Stimulated activated CD4-positive, alpha-beta T cell treated with anti-CD3 and anti-CD28 coated beads, Interleukin-15, amount 100 ng/mL, for 1 hour (primary cell): Measurements from ENCODE around the gene RNF125.

Experiments used
- DNase-seq, 2 donors: peaks; one replicate each; pipeline ENCODE4 v3.0.0-alpha.2; 2020; ENCODE audit warnings: low read depth in 1 of 2, low spot score in 1 of 2

RNF125 gene

GRCh38 chr18:32021756-32022564, 3.3 kb downstream of the RNF125 start:
- no peak for DNase-seq

- DNase-seq = no peak
These were observed 7.1 kb downstream of the RNF125 start for GRCh38 chr18:32025744-32026143.

- DNase-seq = no peak
These were observed 8.0 kb downstream of the RNF125 start for GRCh38 chr18:32026491-32027086.

GRCh38 chr18:32029558-32029957, 10.9 kb downstream of the RNF125 start:
- no peak for DNase-seq

- DNase-seq = no peak
These were observed 14.0 kb downstream of the RNF125 start for GRCh38 chr18:32032609-32033008.

GRCh38 chr18:32036506-32037180, 18.0 kb downstream of the RNF125 start:
- DNase-seq = no peak

- no peak for DNase-seq
These were observed 19.0 kb downstream of the RNF125 start for GRCh38 chr18:32037616-32038015.

- peak in 1 of 2 donors; percentile 8 for DNase-seq
These were observed 22.3 kb downstream of the RNF125 start for GRCh38 chr18:32040936-32041335.

GRCh38 chr18:32042337-32042736, 23.7 kb downstream of the RNF125 start:
- DNase-seq = no peak

- DNase-seq = no peak
These were observed 30.0 kb downstream of the RNF125 start for GRCh38 chr18:32048507-32049091.

GRCh38 chr18:32049393-32050171, 31.0 kb downstream of the RNF125 start:
- no peak for DNase-seq

- no peak for DNase-seq
These were observed 38.2 kb downstream of the RNF125 start for GRCh38 chr18:32056613-32057358.

- no peak for DNase-seq
These were observed 39.1 kb downstream of the RNF125 start for GRCh38 chr18:32057624-32058165.

- no peak for DNase-seq
These were observed 41.4 kb downstream of the RNF125 start for GRCh38 chr18:32060026-32060425.

- DNase-seq = no peak
These were observed 48.9 kb downstream of the RNF125 start for GRCh38 chr18:32067375-32068167.

GRCh38 chr18:32072321-32072720, 53.7 kb downstream of the RNF125 start:
- no peak for DNase-seq

- DNase-seq = no peak
These were observed 55.6 kb downstream of the RNF125 start for GRCh38 chr18:32074206-32074605.

GRCh38 chr18:32078845-32079244, 60.2 kb downstream of the RNF125 start:
- no peak for DNase-seq

GRCh38 chr18:32081881-32082280, 63.3 kb downstream of the RNF125 start:
- DNase-seq = no peak
